ENCODE measurements around the gene ZHX3. TPM values are rescaled to one million over a fixed set of nuclear protein-coding genes. Genes with fewer than 3 reads are reported as not detected.

ZHX3 gene
- total and polyA plus RNA-seq, 4 donors, result 3.2 to 30.0 (median 8.0) TPM

DNA sequence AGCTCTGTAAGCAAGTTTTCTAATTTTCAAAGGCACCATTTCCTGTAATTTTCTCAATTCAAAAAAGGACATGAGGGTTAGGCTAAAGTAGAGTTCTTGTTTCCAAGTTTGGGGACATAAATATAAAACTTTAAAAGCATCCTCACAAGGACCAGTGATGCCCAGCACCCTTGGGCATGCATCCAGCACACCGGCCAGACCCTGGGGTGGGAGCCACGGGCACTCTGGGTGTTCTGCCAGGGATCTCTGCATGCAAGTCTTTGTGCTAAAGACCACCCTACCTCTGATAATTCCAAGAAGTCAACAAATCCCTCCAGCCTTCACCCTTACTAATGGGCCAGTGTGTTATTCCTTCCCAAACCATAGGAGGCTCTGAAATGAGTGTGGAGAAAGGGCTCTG is 133.7 kb downstream of the ZHX3 start:
- H3K27me3 ChIP-seq (ENCODE audit: control insufficient read depth in 4 of 4, insufficient read depth in 4 of 4, low read length in 3 of 4), result no peaks in the 10 kb centered on the region
- H3K9ac ChIP-seq (ENCODE audit: low read depth in 1 of 2, low read length in 2 of 2), result no peak overlapping the region
- whole genome bisulfite sequencing, result over 99% methylated on average over 2 of the region's 2 CpGs
- peaks cover 5 to 20% (median 12%) of the 10 kb centered on the region in 4 donors for H3K36me3 ChIP-seq (ENCODE audit: control insufficient read depth in 4 of 4, insufficient read depth in 3 of 4, low read depth in 1 of 4, low read length in 3 of 4)
- H3K27ac ChIP-seq (ENCODE audit: low read depth in 1 of 2, low read length in 2 of 2), result no peak overlapping the region
- H3K4me3 ChIP-seq (ENCODE audit: low read depth in 1 of 3, low read length in 3 of 3), result no peak overlapping the region
- no peaks in the 10 kb centered on the region for H3K9me3 ChIP-seq (ENCODE audit: control insufficient read depth in 4 of 4, low read length in 3 of 4)
- no peaks in the 10 kb centered on the region for H3K4me1 ChIP-seq (ENCODE audit: control insufficient read depth in 4 of 4, insufficient read depth in 4 of 4, low read length in 3 of 4)
- peak; percentile 22 for DNase-seq (ENCODE audit: low spot score)
- no peak for TF ChIP-seq NR2F2 (IDR thresholded peaks at IDR 0.05)
- TF ChIP-seq, protein P1, sequence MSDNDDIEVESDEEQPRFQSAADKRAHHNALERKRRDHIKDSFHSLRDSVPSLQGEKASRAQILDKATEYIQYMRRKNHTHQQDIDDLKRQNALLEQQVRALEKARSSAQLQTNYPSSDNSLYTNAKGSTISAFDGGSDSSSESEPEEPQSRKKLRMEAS (IDR thresholded peaks at IDR 0.05), result no peak
- TF ChIP-seq, protein P2, sequence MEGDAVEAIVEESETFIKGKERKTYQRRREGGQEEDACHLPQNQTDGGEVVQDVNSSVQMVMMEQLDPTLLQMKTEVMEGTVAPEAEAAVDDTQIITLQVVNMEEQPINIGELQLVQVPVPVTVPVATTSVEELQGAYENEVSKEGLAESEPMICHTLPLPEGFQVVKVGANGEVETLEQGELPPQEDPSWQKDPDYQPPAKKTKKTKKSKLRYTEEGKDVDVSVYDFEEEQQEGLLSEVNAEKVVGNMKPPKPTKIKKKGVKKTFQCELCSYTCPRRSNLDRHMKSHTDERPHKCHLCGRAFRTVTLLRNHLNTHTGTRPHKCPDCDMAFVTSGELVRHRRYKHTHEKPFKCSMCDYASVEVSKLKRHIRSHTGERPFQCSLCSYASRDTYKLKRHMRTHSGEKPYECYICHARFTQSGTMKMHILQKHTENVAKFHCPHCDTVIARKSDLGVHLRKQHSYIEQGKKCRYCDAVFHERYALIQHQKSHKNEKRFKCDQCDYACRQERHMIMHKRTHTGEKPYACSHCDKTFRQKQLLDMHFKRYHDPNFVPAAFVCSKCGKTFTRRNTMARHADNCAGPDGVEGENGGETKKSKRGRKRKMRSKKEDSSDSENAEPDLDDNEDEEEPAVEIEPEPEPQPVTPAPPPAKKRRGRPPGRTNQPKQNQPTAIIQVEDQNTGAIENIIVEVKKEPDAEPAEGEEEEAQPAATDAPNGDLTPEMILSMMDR (IDR thresholded peaks at IDR 0.05; ENCODE audit: low read depth, low read length, missing input control), result no peak
- TF ChIP-seq JUND (IDR thresholded peaks at IDR 0.05), result no peak
- TF ChIP-seq REST (IDR thresholded peaks at IDR 0.05), result no peak
- no peak for TF ChIP-seq YY1 (IDR thresholded peaks at IDR 0.05)
- no peak for TF ChIP-seq ZBTB33 (IDR thresholded peaks at IDR 0.05)
- TF ChIP-seq TAF1 (conservative IDR thresholded peaks at IDR 0.05), result no peak
- TF ChIP-seq FOXA2 (IDR thresholded peaks at IDR 0.05), result no peak
- TF ChIP-seq FOXA1 (IDR thresholded peaks at IDR 0.05), result no peak
- no peak for TF ChIP-seq HNF4G (IDR thresholded peaks at IDR 0.05)
- TF ChIP-seq HNF4A (conservative IDR thresholded peaks at IDR 0.05), result no peak
- no peak for TF ChIP-seq RAD21 (IDR thresholded peaks at IDR 0.05)
- no peak for TF ChIP-seq RXRA (IDR thresholded peaks at IDR 0.05)
- no peak for TF ChIP-seq SP1 (IDR thresholded peaks at IDR 0.05)

DNA sequence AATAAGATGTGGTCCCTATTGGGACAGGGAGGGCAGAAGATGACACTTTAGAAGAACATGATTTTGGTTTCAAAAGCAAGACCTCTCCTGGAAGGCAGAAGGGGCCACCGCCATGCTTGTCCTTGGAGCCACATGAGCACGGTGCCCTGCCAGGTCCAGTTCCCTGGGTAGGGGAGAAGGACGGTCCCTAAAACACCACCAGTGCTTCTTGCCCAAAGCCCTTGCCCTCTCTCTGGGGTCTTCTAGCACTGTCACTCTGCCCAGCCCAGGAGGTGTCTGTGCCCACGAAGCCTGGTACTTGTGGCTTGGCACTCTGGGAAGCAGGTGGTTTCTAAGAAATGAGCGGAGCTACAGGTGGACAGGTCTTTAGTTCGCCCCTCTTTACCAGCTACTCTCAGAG is 134.1 kb downstream of the ZHX3 start:
- TF ChIP-seq FOXA1 (IDR thresholded peaks at IDR 0.05), result no peak
- TF ChIP-seq HNF4G (IDR thresholded peaks at IDR 0.05), result no peak
- TF ChIP-seq, protein P2 (IDR thresholded peaks at IDR 0.05; ENCODE audit: low read depth, low read length, missing input control), result no peak
- TF ChIP-seq FOXA2 (IDR thresholded peaks at IDR 0.05), result no peak
- no peak for TF ChIP-seq GABPA (IDR thresholded peaks at IDR 0.05 in 1 of 2, conservative IDR thresholded peaks at IDR 0.05 in 1 of 2)
- TF ChIP-seq, protein P3, sequence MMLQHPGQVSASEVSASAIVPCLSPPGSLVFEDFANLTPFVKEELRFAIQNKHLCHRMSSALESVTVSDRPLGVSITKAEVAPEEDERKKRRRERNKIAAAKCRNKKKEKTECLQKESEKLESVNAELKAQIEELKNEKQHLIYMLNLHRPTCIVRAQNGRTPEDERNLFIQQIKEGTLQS (IDR thresholded peaks at IDR 0.05), result no peak
- TF ChIP-seq EGR1 (IDR thresholded peaks at IDR 0.05; ENCODE audit: low read depth in 2 of 2), result no peak
- TF ChIP-seq HNF4A (conservative IDR thresholded peaks at IDR 0.05), result no peak
- no peak for TF ChIP-seq RAD21 (IDR thresholded peaks at IDR 0.05)
- no peak for TF ChIP-seq YY1 (IDR thresholded peaks at IDR 0.05)
- TF ChIP-seq NR2F2 (IDR thresholded peaks at IDR 0.05), result no peak
- Histone ChIP-seq H3K9ac (ENCODE audit: low read depth in 1 of 2, low read length in 2 of 2) (no peak overlapping the region), H3K36me3 (ENCODE audit: control insufficient read depth in 4 of 4, insufficient read depth in 3 of 4, low read depth in 1 of 4, low read length in 3 of 4) (peaks cover 5 to 20% (median 12%) of the 10 kb centered on the region in 4 donors), H3K27me3 (ENCODE audit: control insufficient read depth in 4 of 4, insufficient read depth in 4 of 4, low read length in 3 of 4) (no peaks in the 10 kb centered on the region), H3K27ac (ENCODE audit: low read depth in 1 of 2, low read length in 2 of 2) (no peak overlapping the region), H3K4me3 (ENCODE audit: low read depth in 1 of 3, low read length in 3 of 3) (no peak overlapping the region), H3K9me3 (ENCODE audit: control insufficient read depth in 4 of 4, low read length in 3 of 4) (no peaks in the 10 kb centered on the region), H3K4me1 (ENCODE audit: control insufficient read depth in 4 of 4, insufficient read depth in 4 of 4, low read length in 3 of 4) (no peaks in the 10 kb centered on the region)
- 98% methylated on average over 6 of the region's 6 CpGs for WGBS
- DNase-seq (ENCODE audit: low spot score), result peak; percentile 25

Measured in liver (tissue), 9 donors.